ENCODE measurements around the gene LNX1. TPM values are rescaled to one million over a fixed set of nuclear protein-coding genes. Genes with fewer than 3 reads are reported as not detected.
A peak's percentile ranks its signal among the peaks of the same experiment; 100 is the strongest.

Gene LNX1
- total and polyA plus RNA-seq, 10 of the 15 experiments (the other 5 are each of a cell fraction or from before 2014, with no cell fraction given), result 0.72 to 1.4 (median 1.0) TPM

DNA sequence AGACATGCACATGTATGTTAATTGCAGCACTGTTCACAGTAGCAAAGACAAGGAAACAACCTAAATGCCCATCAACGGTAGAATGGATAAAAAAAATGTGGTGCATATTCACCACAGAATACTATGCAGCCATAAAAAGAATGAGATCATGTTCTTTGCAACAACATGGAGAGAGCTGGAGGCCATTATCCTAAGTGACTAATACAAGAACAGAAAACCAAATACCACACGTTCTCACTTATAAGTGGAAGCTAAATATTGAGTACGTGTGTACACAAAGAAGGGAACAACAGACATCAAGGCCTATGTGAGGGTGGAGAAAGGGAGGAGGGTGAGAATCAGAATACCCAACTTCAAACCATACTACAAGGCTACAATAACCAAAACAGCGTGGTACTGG is 17.4 kb upstream of the LNX1 start:
- no peak overlapping the region for H2AFZ ChIP-seq (ENCODE audit: control insufficient read depth, low read depth, low read length)
- ChIA-PET CTCF (interaction anchor here (0.6 to 2.0 kb wide), 3 partner anchors 10 to 260 kb away, joined by 3 to 5 read pairs (median 4); no protein-coding TSS in a partner anchor), RAD21 (ENCODE audit: unreplicated experiment) (no interaction called here), SMC1A (ENCODE audit: uncharacterized antibody, unreplicated experiment) (interaction anchor here (0.5 to 1.7 kb wide), 6 partner anchors 14 to 32 kb away, joined by 3 read pairs; no protein-coding TSS in a partner anchor), POLR2A (interaction anchor here (1.5 kb wide), 1 partner anchor 45 kb away, joined by 3 read pairs; no protein-coding TSS in a partner anchor)
- no peaks in the 10 kb centered on the region for H4K20me1 ChIP-seq (ENCODE audit: control insufficient read depth, insufficient read depth)
- peak; percentile 63 for TF ChIP-seq ZNF217 (IDR thresholded peaks at IDR 0.05)
- TF ChIP-seq SIX5 (IDR thresholded peaks at IDR 0.05; ENCODE audit: low read depth, low read length, severe bottlenecking), result no peak
- peak; percentile 27; the same call in 1 of the 2 replicates for TF ChIP-seq ATF7 (IDR thresholded peaks at IDR 0.05; ENCODE audit: low read depth)
- TF ChIP-seq GATAD2B (conservative IDR thresholded peaks at IDR 0.05; ENCODE audit: low read depth), result no peak
- no peaks in the 10 kb centered on the region for H3K36me3 ChIP-seq (ENCODE audit: control insufficient read depth in 2 of 2, insufficient read depth in 2 of 2, low read length in 1 of 2)
- H3K9ac ChIP-seq (ENCODE audit: control insufficient read depth, insufficient read depth, low read length), result no peak overlapping the region
- no TSS peak for BruUV-seq (replicated peaks)
- peaks cover 4% of the 10 kb centered on the region; the same call in 2 of the 3 replicates for H3K9me3 ChIP-seq (replicated peaks; ENCODE audit: control insufficient read depth, insufficient read depth, low read length)
- H3K27ac ChIP-seq (ENCODE audit: control insufficient read depth, insufficient read depth), result no peak overlapping the region
- H3K4me2 ChIP-seq (ENCODE audit: control insufficient read depth, insufficient read depth), result no peak overlapping the region
- 3% methylated on average over 4 of the region's 4 CpGs for WGBS (ENCODE audit: insufficient coverage, insufficient replicate concordance, low lambda C conversion rate, missing lambda C conversion rate)
- in situ Hi-C loops (cut with MboI), result no loop called here
- no peaks in the 10 kb centered on the region for H3K4me1 ChIP-seq (ENCODE audit: control insufficient read depth, insufficient read depth, low read length)
- peak; percentile 80 for ATAC-seq
- intact Hi-C loops (cut with micrococcal nuclease; ENCODE audit: unreplicated experiment), result loop anchor here (2.0 to 10.0 kb wide), 3 partner anchors 34 to 196 kb away; no protein-coding TSS in a partner anchor
- DNase-seq (ENCODE audit: low read depth, low spot score), result no peak
- no peaks in the 10 kb centered on the region for H3K27me3 ChIP-seq (replicated peaks in 1 of 2; ENCODE audit: control insufficient read depth in 2 of 2, insufficient read depth in 2 of 2, low read length in 1 of 2)
- FAIRE-seq, result no peak
- H3K79me2 ChIP-seq (ENCODE audit: control insufficient read depth, insufficient read depth, low read length), result no peaks in the 10 kb centered on the region
- H3K4me3 ChIP-seq, result no peak overlapping the region

DNA sequence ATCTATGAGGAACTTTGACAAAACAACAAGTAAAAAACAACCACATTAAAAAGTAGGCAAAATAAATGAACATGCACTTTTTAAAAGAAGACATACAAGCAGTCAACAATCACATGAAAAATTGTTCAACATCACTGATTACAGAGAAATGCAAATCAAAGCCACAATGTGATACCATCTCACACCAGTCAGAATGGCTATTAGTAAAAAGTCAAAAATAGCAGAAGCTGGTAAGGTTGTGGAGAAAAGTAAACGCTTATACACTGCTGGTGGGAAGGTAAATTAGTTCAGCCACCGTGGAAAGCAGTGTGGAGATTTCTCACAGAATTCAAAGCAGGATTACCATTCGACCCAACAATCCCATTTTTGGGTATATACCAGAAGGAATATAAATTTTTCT is 17.0 kb upstream of the LNX1 start:
- Histone ChIP-seq H3K27me3 (replicated peaks in 1 of 2; ENCODE audit: control insufficient read depth in 2 of 2, insufficient read depth in 2 of 2, low read length in 1 of 2) (no peaks in the 10 kb centered on the region), H3K4me1 (ENCODE audit: control insufficient read depth, insufficient read depth, low read length) (no peaks in the 10 kb centered on the region), H4K20me1 (ENCODE audit: control insufficient read depth, insufficient read depth) (no peaks in the 10 kb centered on the region), H3K4me3 (no peak overlapping the region), H3K79me2 (ENCODE audit: control insufficient read depth, insufficient read depth, low read length) (no peaks in the 10 kb centered on the region), H3K27ac (ENCODE audit: control insufficient read depth, insufficient read depth) (no peak overlapping the region), H3K4me2 (ENCODE audit: control insufficient read depth, insufficient read depth) (no peak overlapping the region), H2AFZ (ENCODE audit: control insufficient read depth, low read depth, low read length) (no peak overlapping the region), H3K9ac (ENCODE audit: control insufficient read depth, insufficient read depth, low read length) (no peak overlapping the region), H3K9me3 (replicated peaks; ENCODE audit: control insufficient read depth, insufficient read depth, low read length) (peaks cover 4% of the 10 kb centered on the region; the same call in 2 of the 3 replicates), H3K36me3 (ENCODE audit: control insufficient read depth in 2 of 2, insufficient read depth in 2 of 2, low read length in 1 of 2) (no peaks in the 10 kb centered on the region)
- BruUV-seq (replicated peaks), result no TSS peak
- 1% methylated on average over 3 of the region's 3 CpGs for WGBS (ENCODE audit: insufficient coverage, insufficient replicate concordance, low lambda C conversion rate, missing lambda C conversion rate)
- TF ChIP-seq MEF2A (IDR thresholded peaks at IDR 0.05; ENCODE audit: insufficient read depth, low read depth, low read length), result peak; percentile 11; the same call in 1 of the 2 replicates
- TF ChIP-seq ZNF384 (IDR thresholded peaks at IDR 0.05; ENCODE audit: borderline replicate concordance, low read depth, low read length), result no peak
- no peak for TF ChIP-seq SREBF2 (IDR thresholded peaks at IDR 0.05; ENCODE audit: low read length)
- 0 out of 2 replicates have a peak, but pooled peaks have one; percentile 15 for TF ChIP-seq NR2F1 (conservative IDR thresholded peaks at IDR 0.05)
- TF ChIP-seq, protein P1, sequence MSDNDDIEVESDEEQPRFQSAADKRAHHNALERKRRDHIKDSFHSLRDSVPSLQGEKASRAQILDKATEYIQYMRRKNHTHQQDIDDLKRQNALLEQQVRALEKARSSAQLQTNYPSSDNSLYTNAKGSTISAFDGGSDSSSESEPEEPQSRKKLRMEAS (IDR thresholded peaks at IDR 0.05; ENCODE audit: low read depth, low read length), result no peak
- peak; percentile 43; the same call in 1 of the 3 replicates for TF ChIP-seq POU2F2 (IDR thresholded peaks at IDR 0.05; ENCODE audit: borderline replicate concordance, low read depth, low read length)
- peak in 1 of 2 experiments; percentile 7; a peak in 1 of 4 replicates for TF ChIP-seq BHLHE40 (IDR thresholded peaks at IDR 0.05; ENCODE audit: borderline replicate concordance in 1 of 2, low read depth in 2 of 2, low read length in 1 of 2)
- TF ChIP-seq ZNF207 (IDR thresholded peaks at IDR 0.05; ENCODE audit: borderline replicate concordance), result no peak
- TF ChIP-seq NBN (IDR thresholded peaks at IDR 0.05), result peak; percentile 17; the same call in 1 of the 2 replicates
- no peak for TF ChIP-seq NR2C1 (IDR thresholded peaks at IDR 0.05)
- no peak for TF ChIP-seq MTA3 (IDR thresholded peaks at IDR 0.05; ENCODE audit: borderline replicate concordance, low read length)
- peak; percentile 54 for TF ChIP-seq MEF2B (IDR thresholded peaks at IDR 0.05; ENCODE audit: partially characterized antibody, poor library complexity, severe bottlenecking)
- peak; percentile 95 for ATAC-seq
- in situ Hi-C loops (cut with MboI) (no loop called here), intact Hi-C loops (cut with micrococcal nuclease; ENCODE audit: unreplicated experiment) (loop anchor here (2.0 to 10.0 kb wide), 3 partner anchors 34 to 197 kb away; no protein-coding TSS in a partner anchor)
- DNase-seq (ENCODE audit: low read depth, low spot score), result peak; percentile 45
- POLR2A ChIA-PET, result interaction anchor here (1.5 kb wide), 1 partner anchor 45 kb away, joined by 3 read pairs; no protein-coding TSS in a partner anchor
- SMC1A ChIA-PET (ENCODE audit: uncharacterized antibody, unreplicated experiment), result interaction anchor here (1.0 to 1.7 kb wide), 8 partner anchors 15 to 118 kb away, joined by 3 to 5 read pairs (median 3); no protein-coding TSS in a partner anchor
- no peak for FAIRE-seq
- RAD21 ChIA-PET (ENCODE audit: unreplicated experiment), result no interaction called here
- CTCF ChIA-PET, result interaction anchor here (1.5 to 2.0 kb wide), 2 partner anchors 9 to 32 kb away, joined by 4 to 5 read pairs; no protein-coding TSS in a partner anchor

Measured in GM12878 (cell line).